Measurements from ENCODE around the gene FAM43A. TPM values are rescaled to one million over a fixed set of nuclear protein-coding genes. Genes with fewer than 3 reads are reported as not detected.

FAM43A gene
- total and polyA plus RNA-seq, 2 of the 8 experiments (the other 6 are each of a cell fraction or from before 2014, with no cell fraction given), result 2.3 to 2.6 TPM

DNA sequence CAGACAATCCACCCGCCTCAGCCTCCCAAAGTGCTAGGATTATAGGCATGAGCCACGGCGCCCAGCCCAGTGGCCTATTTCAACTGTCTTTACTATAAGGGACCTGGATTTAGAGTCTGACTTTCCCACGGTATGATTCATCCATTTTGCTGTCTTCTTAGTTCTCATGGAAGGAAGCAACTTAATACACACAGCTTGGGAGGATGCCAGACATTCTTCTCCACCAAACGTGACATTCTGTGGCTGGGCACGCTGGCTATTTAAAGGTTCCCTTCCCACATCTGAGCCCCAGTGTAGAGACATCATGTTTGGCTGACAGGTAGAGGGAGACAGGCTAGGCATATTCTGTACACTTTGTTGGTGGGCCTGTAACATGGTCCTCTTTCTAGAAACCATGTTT, 26.2 kb downstream of the FAM43A start:
- 88% methylated on average over 6 of the region's 6 CpGs; no CpG with 5 or more reads in 1 of the 2 experiments for WGBS, 2 experiments (ENCODE audit: extremely low coverage in 1 of 2, insufficient coverage in 1 of 2, insufficient read length in 1 of 2, insufficient replicate concordance in 2 of 2, low coverage in 1 of 2, low lambda C conversion rate in 2 of 2, missing lambda C conversion rate in 1 of 2)
- no peak for TF ChIP-seq SP1 (IDR thresholded peaks at IDR 0.05; ENCODE audit: low read depth, low read length)
- no peak for TF ChIP-seq HDAC2 (IDR thresholded peaks at IDR 0.05; ENCODE audit: borderline replicate concordance in 1 of 2, low read depth in 2 of 2, low read length in 2 of 2)
- no peak for TF ChIP-seq PHF8 (conservative IDR thresholded peaks at IDR 0.05; ENCODE audit: low read depth, low read length)
- no peak for TF ChIP-seq NRF1 (IDR thresholded peaks at IDR 0.05; ENCODE audit: low read depth, low read length)
- TF ChIP-seq KDM5A (IDR thresholded peaks at IDR 0.05; ENCODE audit: low read length), result no peak
- CTCF ChIA-PET (ENCODE audit: partially characterized antibody), result no interaction called here
- POLR2A ChIA-PET (ENCODE audit: partially characterized antibody), result no interaction called here
- H3K9me3 ChIP-seq (ENCODE audit: insufficient read depth in 2 of 2, low read depth in 1 of 2, low read length in 1 of 2), result no peaks in the 10 kb centered on the region
- no peak overlapping the region for H3K27ac ChIP-seq (ENCODE audit: low read depth, low read length)
- H4K8ac ChIP-seq (ENCODE audit: extremely low read depth, insufficient read depth, low read length), result no peak overlapping the region
- no peak overlapping the region for H2AFZ ChIP-seq (ENCODE audit: low read length)
- H2BK15ac ChIP-seq (ENCODE audit: low read length), result no peak overlapping the region
- FAIRE-seq (no peak), DNase-seq (ENCODE audit: low read depth in 1 of 2, low spot score in 2 of 2) (no peak)
- H3K4me1 ChIP-seq (replicated peaks in 1 of 4; ENCODE audit: control insufficient read depth in 3 of 4, insufficient read depth in 4 of 4, low read length in 3 of 4), result peaks cover 0 to 3% (median 2%) of the 10 kb centered on the region in 4 experiments; a peak in 5 of 7 replicates
- H4K91ac ChIP-seq (replicated peaks; ENCODE audit: insufficient read length, low read length), result no peak overlapping the region
- no peak overlapping the region for H3K18ac ChIP-seq (ENCODE audit: extremely low read depth, low read length)
- no peak overlapping the region for H2BK5ac ChIP-seq (ENCODE audit: low read depth, low read length)
- no peak overlapping the region for H2BK12ac ChIP-seq (ENCODE audit: low read depth, low read length)
- H3K14ac ChIP-seq (ENCODE audit: insufficient read length), result no peak overlapping the region
- no peak overlapping the region for H3K9ac ChIP-seq (replicated peaks in 1 of 4; ENCODE audit: extremely low read depth in 1 of 4, low read depth in 3 of 4, low read length in 3 of 4)
- no peak overlapping the region for H2BK120ac ChIP-seq (replicated peaks; ENCODE audit: low read depth, low read length)
- H3K23me2 ChIP-seq (ENCODE audit: low read depth, low read length), result no peaks in the 10 kb centered on the region
- no peaks in the 10 kb centered on the region for H4K20me1 ChIP-seq (replicated peaks in 1 of 2; ENCODE audit: control insufficient read depth in 1 of 2, insufficient read depth in 2 of 2, low read length in 2 of 2)
- H3K79me2 ChIP-seq (ENCODE audit: control insufficient read depth in 1 of 2, insufficient read depth in 2 of 2, low read length in 2 of 2), result no peaks in the 10 kb centered on the region
- no peak overlapping the region for H2BK20ac ChIP-seq (ENCODE audit: low read length)
- H3K79me1 ChIP-seq (ENCODE audit: low read depth, low read length), result no peaks in the 10 kb centered on the region
- no peaks in the 10 kb centered on the region for H3K36me3 ChIP-seq (ENCODE audit: control insufficient read depth in 2 of 4, insufficient read depth in 4 of 4, low read length in 3 of 4)
- H3K27me3 ChIP-seq (replicated peaks in 1 of 4; ENCODE audit: control insufficient read depth in 3 of 4, extremely low read depth in 1 of 4, insufficient read depth in 3 of 4, low read length in 3 of 4), result no peaks in the 10 kb centered on the region
- H4K5ac ChIP-seq (ENCODE audit: insufficient read length, low read depth, low read length), result no peak overlapping the region
- H3K4me2 ChIP-seq (ENCODE audit: insufficient read depth in 1 of 2, low read depth in 2 of 2, low read length in 2 of 2), result no peak overlapping the region
- H3K4me3 ChIP-seq (ENCODE audit: extremely low read depth in 1 of 4, insufficient read depth in 2 of 4, low read depth in 3 of 4, low read length in 4 of 4), result no peak overlapping the region
- no peak overlapping the region for H3K23ac ChIP-seq (ENCODE audit: insufficient read length)
- no peak overlapping the region for H2AK5ac ChIP-seq (ENCODE audit: low read depth, low read length)
- no peak overlapping the region for H3K4ac ChIP-seq (replicated peaks; ENCODE audit: insufficient read length, low read depth, low read length)
- H3K56ac ChIP-seq (replicated peaks; ENCODE audit: insufficient read length, low read depth, low read length), result no peak overlapping the region
